NB4 (cell line): ENCODE results near the gene LOXL3.

ENCODE experiments used
- CTCF ChIP-seq: IDR thresholded peaks from one replicate; pipeline ENCODE4 v1.5.1; 2012; ENCODE audit warnings: low read depth, low read length
- MAX ChIP-seq: IDR thresholded peaks from 2 replicates; pipeline ENCODE4 v1.6.1; 2011; ENCODE audit warnings: low read depth, low read length
- MYC ChIP-seq: IDR thresholded peaks from 2 replicates; pipeline ENCODE4 v1.6.1; 2011; ENCODE audit warnings: low read depth, low read length
- POLR2A ChIP-seq: IDR thresholded peaks from 2 replicates; pipeline ENCODE4 v1.6.1; 2011; ENCODE audit warnings: mild to moderate bottlenecking; ENCODE audit not compliant: insufficient read length; ENCODE audit errors: extremely low read depth

- TF ChIP-seq CTCF (no peak), POLR2A (no peak), MYC (no peak), MAX (no peak)
These were observed 67.6 kb downstream of the LOXL3 start for GRCh38 chr2:74486141-74486540.
